LNCaP clone FGC (cell line): Measurements from ENCODE around the gene DTNA.
A peak's percentile ranks its signal among the peaks of the same experiment; 100 is the strongest.

ENCODE experiments used
- DNase-seq: peaks from one replicate; pipeline ENCODE4 v3.0.0-alpha.2; 2011; ENCODE audit warnings: low read depth
- H3K4me3 ChIP-seq: 2 replicates; pipeline ENCODE4 v1.5.1; 2011; ENCODE audit warnings: mild to moderate bottlenecking, low read depth, low read length, control low read depth
- TF ChIP-seq, protein P1 (sequence below): IDR thresholded peaks from 2 replicates; pipeline ENCODE4 v1.5.1; 2012; ENCODE audit warnings: mild to moderate bottlenecking; ENCODE audit not compliant: control insufficient read depth, insufficient read depth; ENCODE audit errors: extremely low read depth

The DTNA gene

DNA sequence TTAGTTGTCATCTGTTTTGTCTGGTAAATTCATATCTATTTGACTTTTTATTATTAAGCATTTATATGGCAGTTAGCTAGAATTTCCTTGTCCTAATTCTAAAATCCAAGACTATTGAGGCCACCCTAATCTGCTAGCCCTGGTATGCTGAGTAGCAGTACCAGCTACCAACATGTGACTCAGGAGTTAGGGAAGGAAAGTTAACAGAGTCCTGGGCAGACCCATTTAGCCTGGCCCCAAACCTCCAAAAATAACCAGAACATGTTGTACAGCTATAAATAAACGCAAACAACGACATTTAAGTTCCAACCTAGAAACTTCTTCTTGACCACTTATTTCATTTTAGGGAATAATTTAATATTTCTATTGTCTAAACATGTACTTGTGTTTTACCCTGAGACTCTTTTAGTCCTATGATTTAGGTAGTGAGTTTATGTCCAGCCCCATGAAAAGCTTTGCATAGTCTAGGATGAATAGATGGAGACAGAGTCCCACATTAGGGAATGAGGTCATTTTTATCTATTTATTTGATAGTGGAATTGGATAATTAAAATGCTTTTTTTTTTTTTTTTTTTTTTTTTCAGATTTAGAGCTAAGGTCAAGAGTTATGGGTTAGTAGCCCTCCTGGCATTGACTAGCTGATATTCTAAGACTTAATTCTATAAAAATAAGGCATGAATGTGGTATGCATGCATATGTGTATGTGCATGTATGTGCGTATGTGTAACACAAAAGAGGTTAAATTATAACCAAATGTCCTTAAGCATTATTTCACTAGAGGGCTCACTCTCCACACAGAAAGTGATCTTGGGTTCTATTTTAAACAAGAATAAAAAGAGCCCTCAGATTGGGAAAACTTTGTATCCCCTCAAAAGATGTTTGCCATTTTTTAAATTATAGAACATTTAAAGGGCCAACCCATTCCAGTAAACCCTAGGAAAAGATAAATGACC lies 171.1 kb downstream of the DTNA start:
- DNase-seq: no peak
- TF ChIP-seq, protein P1, sequence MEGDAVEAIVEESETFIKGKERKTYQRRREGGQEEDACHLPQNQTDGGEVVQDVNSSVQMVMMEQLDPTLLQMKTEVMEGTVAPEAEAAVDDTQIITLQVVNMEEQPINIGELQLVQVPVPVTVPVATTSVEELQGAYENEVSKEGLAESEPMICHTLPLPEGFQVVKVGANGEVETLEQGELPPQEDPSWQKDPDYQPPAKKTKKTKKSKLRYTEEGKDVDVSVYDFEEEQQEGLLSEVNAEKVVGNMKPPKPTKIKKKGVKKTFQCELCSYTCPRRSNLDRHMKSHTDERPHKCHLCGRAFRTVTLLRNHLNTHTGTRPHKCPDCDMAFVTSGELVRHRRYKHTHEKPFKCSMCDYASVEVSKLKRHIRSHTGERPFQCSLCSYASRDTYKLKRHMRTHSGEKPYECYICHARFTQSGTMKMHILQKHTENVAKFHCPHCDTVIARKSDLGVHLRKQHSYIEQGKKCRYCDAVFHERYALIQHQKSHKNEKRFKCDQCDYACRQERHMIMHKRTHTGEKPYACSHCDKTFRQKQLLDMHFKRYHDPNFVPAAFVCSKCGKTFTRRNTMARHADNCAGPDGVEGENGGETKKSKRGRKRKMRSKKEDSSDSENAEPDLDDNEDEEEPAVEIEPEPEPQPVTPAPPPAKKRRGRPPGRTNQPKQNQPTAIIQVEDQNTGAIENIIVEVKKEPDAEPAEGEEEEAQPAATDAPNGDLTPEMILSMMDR: peak; percentile 49
- H3K4me3 ChIP-seq: no peak overlapping the region

GRCh38 chr18:34884436-34884835 lies 174.3 kb downstream of the DTNA start:
- DNase-seq: no peak
- no peak overlapping the region for H3K4me3 ChIP-seq
- TF ChIP-seq, protein P1: no peak

GRCh38 chr18:34886177-34886576 lies 176.1 kb downstream of the DTNA start:
- DNase-seq: no peak
- H3K4me3 ChIP-seq: no peak overlapping the region
- TF ChIP-seq, protein P1: no peak

DNA sequence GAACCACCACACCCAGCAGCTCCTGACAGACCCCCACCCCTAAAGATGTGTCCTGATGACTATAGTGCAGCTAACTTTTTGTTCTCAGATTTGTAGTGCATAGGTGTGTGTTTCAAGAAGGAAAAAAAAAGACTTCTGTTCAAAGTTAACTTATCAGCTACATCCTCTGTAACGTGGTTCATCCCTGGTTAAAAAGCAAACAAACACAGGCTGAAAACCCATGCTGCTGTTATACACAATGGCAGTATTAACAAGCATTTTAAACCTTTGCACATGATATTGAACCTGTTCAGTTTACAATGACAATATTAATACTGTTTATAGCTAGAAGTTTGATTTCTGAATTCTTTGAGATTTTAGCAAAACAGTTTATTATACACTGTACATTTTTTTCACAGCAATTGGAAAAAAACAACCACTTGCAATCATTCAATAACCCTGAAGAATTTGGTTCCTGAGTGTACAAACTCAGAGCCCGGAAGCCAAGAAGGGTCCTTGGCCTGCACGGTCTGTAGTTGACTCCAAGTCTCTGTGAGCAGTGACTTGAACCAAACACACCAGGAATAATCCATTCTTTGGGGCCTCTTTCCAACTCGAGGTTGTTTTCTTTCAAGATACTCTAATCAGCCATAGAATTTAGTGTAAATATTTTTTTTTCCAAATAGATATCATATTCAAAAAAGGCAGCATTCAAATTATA lies 177.9 kb downstream of the DTNA start:
- TF ChIP-seq, protein P1: no peak
- no peak for DNase-seq
- H3K4me3 ChIP-seq: no peak overlapping the region

DNA sequence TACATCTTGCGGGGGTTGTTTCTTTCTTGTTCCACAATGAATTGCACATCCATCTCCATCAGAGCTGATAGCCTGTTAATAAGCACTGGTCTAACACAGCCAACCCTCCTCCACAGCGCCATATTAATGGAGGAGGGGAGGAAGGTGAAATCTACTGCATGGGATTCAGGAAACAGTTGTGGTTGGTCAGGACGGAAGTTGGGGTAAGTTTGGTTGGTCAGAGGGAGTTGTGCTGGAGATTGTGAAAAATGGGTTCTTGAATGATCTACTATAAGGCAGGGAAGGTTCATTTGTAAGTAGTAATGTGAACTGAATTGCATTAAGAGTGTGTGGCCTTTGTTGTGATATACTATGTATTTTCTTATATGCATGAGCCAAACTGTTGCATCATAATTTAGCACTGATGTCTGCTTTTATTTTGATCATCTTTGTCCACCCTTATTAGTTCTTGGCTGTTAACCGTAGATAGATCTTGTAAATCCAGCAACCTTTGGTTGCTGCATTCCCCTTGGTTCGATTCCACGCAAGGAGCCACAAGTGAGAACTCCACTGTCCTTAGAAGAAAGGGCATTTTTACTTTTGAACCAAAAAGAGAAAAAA lies 180.5 kb downstream of the DTNA start:
- H3K4me3 ChIP-seq: no peak overlapping the region
- TF ChIP-seq, protein P1: no peak
- DNase-seq: no peak

DNA sequence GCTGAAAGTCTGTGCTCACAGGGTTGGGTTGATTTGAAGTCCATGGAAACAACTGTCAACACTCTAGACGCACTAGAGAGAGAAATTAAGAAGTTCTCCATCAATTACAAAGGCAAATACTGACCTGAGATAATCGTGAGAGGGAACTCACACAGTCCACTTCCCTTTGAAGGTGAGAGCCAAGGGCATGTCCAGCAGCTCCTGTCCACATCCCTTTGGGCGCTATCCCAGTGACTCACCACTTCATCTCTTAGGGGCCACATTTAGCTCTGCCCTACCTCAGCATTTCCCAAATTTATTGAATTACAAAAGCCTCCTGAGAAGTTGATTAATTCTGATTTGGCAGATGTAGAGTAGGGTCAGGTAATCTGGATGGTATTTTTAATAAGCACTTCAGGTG lies 182.3 kb downstream of the DTNA start:
- TF ChIP-seq, protein P1: no peak
- no peak for DNase-seq
- H3K4me3 ChIP-seq: no peak overlapping the region
